GM18870 (cell line): ENCODE measurements around the gene KASH5.
"Not testable (repeated sequence)": the region's sequence is repeated elsewhere in the genome, so short reads cannot be mapped to it uniquely, and the experiment has no call there.

ENCODE experiments used
- ATAC-seq: cut with Tn5 transposase; IDR thresholded peaks from one replicate; pipeline ENCODE4 v1.9.1; 2021; ENCODE audit warnings: moderate library complexity; ENCODE audit not compliant: unreplicated experiment

The KASH5 gene

DNA sequence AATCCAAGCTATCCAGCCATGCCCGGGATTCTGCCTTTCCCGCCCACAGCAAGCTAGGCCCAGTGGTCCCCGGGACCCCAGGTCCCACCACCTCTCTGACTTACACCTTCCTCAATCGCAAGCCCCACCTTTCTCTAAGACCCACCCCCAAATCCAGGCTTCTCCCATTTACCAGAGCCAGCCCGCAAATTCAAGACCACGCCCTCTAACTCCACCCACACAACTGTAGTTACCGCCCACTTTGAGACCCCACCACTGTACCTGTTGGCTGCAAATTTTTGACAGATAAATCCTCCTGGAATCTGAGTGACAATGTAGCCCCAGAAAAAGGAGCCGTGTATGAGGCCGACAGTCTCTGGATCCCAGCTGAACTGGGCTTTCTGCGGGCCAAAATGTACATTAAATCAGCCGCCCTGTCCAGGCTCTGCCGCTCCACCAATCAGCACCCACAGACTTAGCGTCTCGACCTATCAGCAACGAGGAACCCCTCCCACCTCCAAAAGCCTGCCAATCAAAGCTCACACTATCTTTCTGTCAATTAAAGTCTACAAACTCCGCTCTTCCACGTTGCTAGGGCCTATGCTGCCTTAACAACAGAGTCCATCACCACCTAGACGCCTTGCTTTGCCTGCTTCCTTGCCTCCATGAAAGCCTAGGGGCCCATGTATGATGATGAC lies 47.0 kb downstream of the KASH5 start:
- no peak for ATAC-seq

DNA sequence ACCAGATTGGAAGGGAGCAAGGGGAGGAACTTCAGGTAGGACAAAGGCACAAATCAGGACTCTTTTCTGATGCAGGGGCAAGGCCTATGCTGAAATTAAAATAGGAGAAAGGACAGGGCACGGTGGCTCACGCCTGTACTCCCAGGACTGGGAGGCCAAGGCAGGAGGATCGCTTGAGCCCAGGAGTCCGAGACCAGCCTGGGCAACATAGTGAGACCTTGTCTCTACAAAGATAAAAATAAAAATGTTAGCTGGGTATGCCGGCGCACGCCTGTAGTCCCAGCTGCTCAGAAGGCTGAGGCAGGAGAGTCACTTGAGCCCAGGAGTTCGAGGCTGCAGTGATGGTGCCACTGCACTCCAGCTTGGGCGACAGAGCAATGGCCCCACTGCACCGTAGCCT lies 47.6 kb downstream of the KASH5 start:
- no peak for ATAC-seq

DNA sequence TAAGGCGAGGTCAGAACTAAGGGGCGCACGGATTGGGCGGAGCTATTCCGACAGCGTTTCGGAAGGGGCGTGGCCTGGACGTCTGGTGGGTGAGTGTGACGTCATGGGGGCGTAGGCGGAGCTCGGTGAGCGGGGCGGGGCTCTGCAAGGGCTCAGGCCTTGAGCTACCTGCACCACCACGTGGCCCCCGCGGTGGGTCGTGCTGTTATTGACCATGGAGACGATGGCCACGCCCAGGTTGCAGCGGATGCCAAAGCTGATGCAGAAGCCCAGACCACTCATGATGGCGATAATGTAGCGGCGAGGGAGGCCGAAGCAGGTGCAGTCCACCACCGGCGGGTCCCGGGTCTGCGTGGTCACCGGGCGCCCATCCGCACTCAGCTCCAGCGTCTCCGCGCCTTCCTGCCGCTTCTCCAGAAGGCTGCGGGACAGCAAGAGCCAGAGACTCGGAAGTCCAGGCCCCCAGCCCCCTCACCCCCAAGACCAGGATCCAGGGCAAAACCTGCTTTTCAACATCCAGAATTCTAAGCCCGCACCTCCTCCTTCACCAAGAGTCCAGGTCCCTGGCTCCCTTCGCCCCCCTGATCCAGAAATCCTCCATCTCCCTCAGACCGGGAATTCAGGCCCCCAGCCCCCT lies 48.5 kb downstream of the KASH5 start:
- ATAC-seq: no peak

DNA sequence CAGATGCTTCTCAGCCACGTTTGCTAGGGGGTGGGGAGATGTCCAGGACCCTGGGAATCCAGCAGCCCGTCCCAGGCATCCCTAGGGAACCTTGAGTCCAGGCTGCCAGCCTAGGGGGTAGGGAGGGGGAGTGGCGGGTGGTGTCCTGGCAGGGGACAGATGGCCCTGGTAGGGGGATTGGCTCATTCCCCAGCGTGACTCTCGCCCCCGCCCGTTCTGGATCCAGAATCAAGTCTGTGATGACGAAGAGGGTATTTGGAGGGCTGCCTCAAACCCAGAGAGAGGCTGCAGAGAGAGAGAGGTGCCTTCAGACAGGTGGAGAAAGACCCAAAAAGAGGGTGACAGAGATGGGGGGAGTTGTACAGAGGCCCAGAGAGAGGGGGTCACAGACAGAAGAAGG lies 49.2 kb downstream of the KASH5 start:
- no peak for ATAC-seq

- ATAC-seq: no peak
Measured at GRCh38 chr19:49438261-49438660, 50.2 kb downstream of the KASH5 start.

GRCh38 chr19:49439836-49440235 lies 51.8 kb downstream of the KASH5 start:
- ATAC-seq: no peak

DNA sequence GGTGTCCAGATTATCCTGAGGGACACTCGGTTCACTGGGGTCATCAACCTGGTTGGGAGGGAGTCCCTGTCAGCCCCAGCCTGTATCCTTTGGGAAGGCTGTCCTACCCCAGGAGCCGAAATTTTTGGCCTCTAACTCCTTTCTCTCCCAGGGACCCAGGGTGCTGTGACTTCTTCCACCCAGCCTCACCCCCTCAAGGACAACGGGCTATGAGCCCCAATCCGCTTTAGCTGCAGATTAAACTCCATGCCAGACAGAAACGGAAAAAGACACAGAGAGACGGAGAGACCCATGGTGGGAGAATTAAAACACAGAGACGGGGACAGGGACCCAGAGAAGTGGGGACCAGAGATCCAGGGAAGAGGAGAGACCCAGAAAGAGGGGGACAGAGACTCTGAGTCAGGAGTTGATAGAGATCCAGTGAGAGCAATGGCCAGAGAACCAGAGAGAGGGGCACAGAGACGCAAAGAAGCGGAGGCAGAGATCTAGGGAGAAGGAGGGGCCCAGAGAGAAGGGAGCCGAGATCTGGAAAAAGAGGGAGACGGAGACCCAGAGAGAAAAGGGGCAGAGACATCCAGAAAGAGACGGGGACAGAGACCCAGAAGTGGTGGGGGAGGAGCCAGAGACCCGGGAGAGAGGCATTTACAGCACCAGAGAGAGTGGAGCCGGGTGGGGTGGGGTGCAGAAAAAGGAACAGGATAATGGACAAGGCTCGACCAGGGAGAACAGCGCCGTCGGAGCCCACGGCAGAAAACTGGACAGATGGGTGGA lies 52.6 kb downstream of the KASH5 start:
- no peak for ATAC-seq

GRCh38 chr19:49441210-49441959 lies 53.3 kb downstream of the KASH5 start, which contains the start of gene SLC17A7:
SLC17A7 (minus strand) TSS chr19:49441527; CDS start chr19:49441379, 148 bp downstream.
- no peak for ATAC-seq

DNA sequence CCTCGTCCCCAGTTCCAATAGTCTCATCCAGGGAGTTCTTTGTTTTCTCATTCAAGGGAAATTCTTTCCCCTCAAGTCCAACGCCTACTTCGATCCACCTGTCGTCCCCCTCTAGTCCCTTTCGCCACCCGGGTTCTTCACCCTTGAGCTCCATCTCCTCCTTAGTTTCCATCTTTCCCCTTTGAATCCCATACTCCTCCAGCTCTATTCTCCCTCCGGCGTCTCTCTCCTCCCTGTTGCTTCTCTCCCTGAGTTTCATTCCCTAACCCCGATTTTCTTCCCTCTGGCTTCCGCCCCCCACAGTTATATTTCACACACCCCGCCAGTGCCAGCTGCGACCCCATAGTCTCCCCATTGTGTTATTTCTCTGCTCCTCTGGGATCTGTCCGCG lies 53.9 kb downstream of the KASH5 start:
- ATAC-seq: no peak

- no peak for ATAC-seq
Measured at GRCh38 chr19:49442354-49442753, 54.3 kb downstream of the KASH5 start.

GRCh38 chr19:49442771-49443365 lies 54.8 kb downstream of the KASH5 start:
- peak; percentile 13 for ATAC-seq

DNA sequence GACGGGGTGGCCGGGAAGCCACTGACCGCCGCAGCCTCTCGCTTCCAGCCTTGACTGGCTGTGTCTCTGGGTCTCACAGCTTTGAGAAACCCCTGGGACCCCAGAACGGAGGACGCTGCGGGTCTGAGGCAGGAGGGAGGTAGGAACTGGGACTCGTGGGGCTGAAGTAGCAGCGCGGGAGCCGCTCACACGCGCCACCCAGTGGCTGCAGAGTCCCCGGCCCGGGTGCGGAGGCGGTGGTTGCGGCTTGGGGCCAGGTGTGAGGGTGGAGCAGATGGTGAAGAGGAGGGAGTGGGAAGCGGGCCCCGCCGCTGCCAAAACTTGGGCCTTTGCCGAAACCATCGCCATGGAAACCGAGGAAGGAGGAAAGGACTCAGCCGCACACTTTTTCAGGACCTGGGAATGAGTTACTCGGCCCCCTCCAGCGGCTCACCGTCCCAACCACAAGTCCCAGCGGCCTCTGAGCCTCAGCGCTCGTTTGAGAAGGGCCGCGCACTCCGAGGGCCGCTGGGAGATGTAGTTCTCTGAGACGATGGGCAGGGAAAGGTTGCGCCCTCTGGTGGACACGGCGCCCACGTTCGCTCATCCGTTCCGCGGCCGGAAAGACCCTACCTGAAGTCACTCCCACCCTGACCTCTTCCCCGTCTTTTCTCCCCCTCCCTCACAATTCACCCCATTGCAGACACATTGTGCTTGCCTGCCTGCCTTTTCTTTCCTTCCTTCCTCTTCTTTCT lies 55.5 kb downstream of the KASH5 start:
- peak; percentile 64 for ATAC-seq

DNA sequence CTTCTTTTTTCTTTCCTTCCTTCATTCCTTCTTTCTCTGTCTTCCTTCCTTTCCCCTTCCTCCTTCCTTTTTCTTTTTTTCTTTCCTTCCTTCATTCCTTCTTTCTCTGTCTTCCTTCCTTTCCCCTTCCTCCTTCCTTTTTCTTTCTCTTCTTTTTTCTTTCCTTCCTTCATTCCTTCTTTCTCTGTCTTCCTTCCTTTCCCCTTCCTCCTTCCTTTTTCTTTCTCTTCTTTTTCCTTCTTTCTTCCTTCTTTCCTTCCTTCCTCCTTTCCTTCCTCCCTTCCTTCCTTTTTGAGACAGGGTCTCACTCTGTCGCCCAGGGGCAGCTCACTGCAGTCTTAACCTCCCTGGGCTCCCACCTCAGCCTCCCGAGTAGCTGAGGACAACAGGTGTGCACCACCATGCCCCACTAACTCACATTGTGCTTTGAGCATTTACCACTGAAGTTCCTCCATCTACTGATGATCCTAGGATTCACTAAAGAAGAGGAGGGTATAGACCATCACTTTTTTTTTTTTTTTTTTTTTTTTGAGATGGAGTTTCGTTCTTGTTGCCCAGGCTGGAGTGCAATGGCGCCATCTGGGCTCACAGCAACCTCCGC lies 56.2 kb downstream of the KASH5 start:
- ATAC-seq: not testable (repeated sequence)

DNA sequence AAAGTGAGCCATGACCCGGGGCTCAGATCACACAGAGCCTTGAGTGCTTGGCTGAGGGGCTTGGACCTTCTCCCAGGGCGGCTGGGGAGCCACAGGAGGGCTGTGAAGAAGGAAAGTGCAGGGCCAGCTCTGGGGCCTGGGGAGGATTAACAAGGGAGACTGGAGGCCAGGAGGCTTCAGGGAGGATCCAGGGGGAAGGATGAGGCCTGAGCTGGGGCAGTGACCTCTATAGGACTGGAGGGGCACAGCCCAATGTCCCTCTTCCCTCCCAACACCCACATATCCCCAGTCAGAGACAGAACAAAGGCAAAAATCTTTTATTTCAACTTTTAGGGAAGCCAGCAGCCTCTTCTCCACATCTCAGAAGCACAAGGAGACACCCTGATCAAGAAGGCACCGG lies 57.9 kb downstream of the KASH5 start:
- ATAC-seq: no peak

GRCh38 chr19:49447485-49448431 lies 59.7 kb downstream of the KASH5 start:
- no peak for ATAC-seq

- ATAC-seq: no peak
Measured at GRCh38 chr19:49448432-49448786, 60.4 kb downstream of the KASH5 start.

GRCh38 chr19:49450405-49450804 lies 62.4 kb downstream of the KASH5 start:
- no peak for ATAC-seq

DNA sequence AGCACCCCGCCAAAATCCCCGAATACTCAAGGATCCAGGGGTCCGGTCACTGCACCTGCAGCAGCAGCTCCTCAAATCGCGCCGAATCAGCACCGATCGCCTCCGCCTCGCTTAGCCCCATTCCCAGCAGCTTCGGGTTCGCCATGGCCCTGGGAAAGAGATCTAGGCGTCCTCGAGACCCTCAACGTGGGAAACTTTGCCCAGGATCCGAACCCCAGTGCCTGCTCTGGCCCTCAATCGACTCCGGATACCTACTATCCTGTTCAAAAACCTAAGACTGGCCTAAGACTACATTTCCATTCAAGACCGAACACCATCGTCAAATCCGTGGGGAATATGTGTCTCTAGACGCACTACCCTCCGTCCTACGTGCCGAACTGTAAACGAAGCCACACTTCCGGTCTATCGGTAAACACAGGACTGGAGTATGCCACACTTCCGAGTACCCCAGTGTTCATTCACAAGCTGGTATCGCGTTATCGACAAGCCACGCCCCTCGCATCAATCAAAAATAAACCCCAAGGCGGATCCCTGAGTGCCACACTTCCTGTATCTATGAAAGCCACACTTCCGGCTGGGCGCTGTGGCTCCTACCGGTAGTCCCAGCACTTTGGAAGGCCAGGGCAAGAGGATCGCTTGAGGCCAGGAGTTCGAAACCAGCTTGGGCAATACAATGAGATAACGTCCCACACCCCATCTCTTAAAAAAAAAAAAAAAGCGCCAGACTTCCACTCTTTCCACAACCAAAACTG lies 63.6 kb downstream of the KASH5 start, which contains the start of gene PIH1D1:
Gene PIH1D1, minus strand, starts transcription at position 385 of the 752 bp plus-strand sequence. Its CDS starts 240 bp downstream, at position 145.
- peak; percentile 54 for ATAC-seq
